H9 (cell line): ENCODE measurements around the gene DNHD1. TPM values are rescaled to one million over a fixed set of nuclear protein-coding genes. Genes with fewer than 3 reads are reported as not detected.

Experiments used
- DNase-seq: peaks from one replicate; pipeline ENCODE4 v3.0.0-alpha.2; 2017
- H2AFZ ChIP-seq: one replicate; pipeline ENCODE4 v1.6.1; 2013; ENCODE audit warnings: mild to moderate bottlenecking, low read length, control low read depth, moderate library complexity
- H2AK5ac ChIP-seq: 2 replicates; pipeline ENCODE4 v1.6.1; 2013; ENCODE audit warnings: low read length, control low read depth, mixed read lengths; ENCODE audit not compliant: insufficient read length
- H2BK120ac ChIP-seq: one replicate; pipeline ENCODE4 v1.6.1; 2013; ENCODE audit warnings: low read depth, mild to moderate bottlenecking, low read length, control low read depth, inconsistent platforms; ENCODE audit not compliant: poor library complexity, severe bottlenecking
- H2BK12ac ChIP-seq: 2 replicates; pipeline ENCODE4 v1.6.1; 2013; ENCODE audit warnings: low read length, control low read depth, mixed read lengths, low read depth; ENCODE audit not compliant: insufficient read length
- H2BK15ac ChIP-seq: 2 replicates; pipeline ENCODE4 v1.6.1; 2013; ENCODE audit warnings: low read depth, low read length, control low read depth
- H2BK20ac ChIP-seq: one replicate; pipeline ENCODE4 v1.6.1; 2013; ENCODE audit warnings: low read depth, mild to moderate bottlenecking, low read length, control low read depth, inconsistent platforms; ENCODE audit not compliant: poor library complexity, severe bottlenecking
- H2BK5ac ChIP-seq: 2 replicates; pipeline ENCODE4 v1.6.1; 2013; ENCODE audit warnings: low read length, control low read depth, mixed read lengths; ENCODE audit not compliant: insufficient read length
- H3K14ac ChIP-seq: 2 replicates; pipeline ENCODE4 v1.6.1; 2013; ENCODE audit warnings: low read length, control low read depth; ENCODE audit not compliant: insufficient read depth
- H3K18ac ChIP-seq: 2 replicates; pipeline ENCODE4 v1.6.1; 2013; ENCODE audit warnings: low read depth, mild to moderate bottlenecking, mixed read lengths, low read length, control low read depth; ENCODE audit not compliant: insufficient read length
- H3K23ac ChIP-seq: 2 replicates; pipeline ENCODE4 v1.6.1; 2013; ENCODE audit warnings: low read length, control low read depth, mixed read lengths, low read depth; ENCODE audit not compliant: insufficient read length
- H3K23me2 ChIP-seq: 2 replicates; pipeline ENCODE4 v1.6.1; 2013; ENCODE audit warnings: low read depth, mild to moderate bottlenecking, mixed read lengths, low read length, control low read depth; ENCODE audit not compliant: insufficient read length, poor library complexity, severe bottlenecking
- H3K27ac ChIP-seq: 2 replicates; pipeline ENCODE4 v1.5.1; 2013; ENCODE audit warnings: low read length, control low read depth, mixed read lengths, low read depth; ENCODE audit not compliant: insufficient read length
- H3K27me3 ChIP-seq: 2 replicates; pipeline ENCODE4 v1.6.1; 2013; ENCODE audit warnings: low read length, control low read depth, inconsistent platforms; ENCODE audit not compliant: insufficient read depth
- H3K4ac ChIP-seq: 2 replicates; pipeline ENCODE4 v1.6.1; 2013; ENCODE audit warnings: low read depth, mild to moderate bottlenecking, control low read depth, inconsistent platforms, low read length, moderate library complexity
- H3K4me1 ChIP-seq: 2 replicates; pipeline ENCODE4 v1.6.1; 2013; ENCODE audit warnings: low read length, control low read depth, inconsistent platforms; ENCODE audit not compliant: insufficient read depth
- H3K4me2 ChIP-seq: 2 replicates; pipeline ENCODE4 v1.6.1; 2013; ENCODE audit warnings: low read length, control low read depth, mixed read lengths; ENCODE audit not compliant: insufficient read length, insufficient read depth
- H3K56ac ChIP-seq: 2 replicates; pipeline ENCODE4 v1.6.1; 2013; ENCODE audit warnings: low read depth, mild to moderate bottlenecking, mixed read lengths, low read length, control low read depth; ENCODE audit not compliant: insufficient read length
- H3K79me1 ChIP-seq: 2 replicates; pipeline ENCODE4 v1.6.1; 2013; ENCODE audit warnings: low read depth, mild to moderate bottlenecking, moderate library complexity, low read length, control low read depth, inconsistent platforms; ENCODE audit not compliant: insufficient read depth, poor library complexity, severe bottlenecking
- H3K79me2 ChIP-seq: 2 replicates; pipeline ENCODE4 v1.6.1; 2013; ENCODE audit warnings: low read length, control low read depth, inconsistent platforms; ENCODE audit not compliant: insufficient read depth
- H3K9ac ChIP-seq: 2 replicates; pipeline ENCODE4 v1.6.1; 2013; ENCODE audit warnings: low read length, control low read depth, mixed read lengths; ENCODE audit not compliant: insufficient read length; ENCODE audit errors: extremely low read depth
- H3K9me3 ChIP-seq: one replicate; pipeline ENCODE4 v1.6.1; 2013; ENCODE audit warnings: low read depth, low read length, inconsistent platforms; ENCODE audit not compliant: control insufficient read depth
- H3T11ph ChIP-seq: one replicate; pipeline ENCODE4 v1.6.1; 2013; ENCODE audit warnings: mild to moderate bottlenecking, low read length, control low read depth, inconsistent platforms
- H4K20me1 ChIP-seq: one replicate; pipeline ENCODE4 v1.6.1; 2013; ENCODE audit not compliant: control insufficient read depth, insufficient read length, insufficient read depth
- H4K5ac ChIP-seq: 2 replicates; pipeline ENCODE4 v1.6.1; 2013; ENCODE audit warnings: low read depth, mild to moderate bottlenecking, mixed read lengths, low read length, control low read depth; ENCODE audit not compliant: insufficient read length
- H4K8ac ChIP-seq: replicated peaks from 2 replicates; pipeline ENCODE4 v1.6.1; 2013; ENCODE audit warnings: low read length, control low read depth, mixed read lengths, low read depth; ENCODE audit not compliant: insufficient read length
- H4K91ac ChIP-seq: 2 replicates; pipeline ENCODE4 v1.6.1; 2013; ENCODE audit warnings: low read depth, mild to moderate bottlenecking, moderate library complexity, mixed read lengths, low read length, control low read depth; ENCODE audit not compliant: insufficient read length
- H3K27ac Mint-ChIP-seq, 3 experiments: 2 replicates in 2 of 3; 3 replicates in 1 of 3; pipeline ENCODE4 v1.8.0; 2020 to 2021; ENCODE audit warnings: mixed read lengths in 3 of 3, mild to moderate bottlenecking in 1 of 3, moderate library complexity in 1 of 3
- H3K27me3 Mint-ChIP-seq: 2 replicates; pipeline ENCODE4 v1.8.0; 2021; ENCODE audit warnings: low read depth, mild to moderate bottlenecking, moderate library complexity, mixed read lengths
- H3K36me3 Mint-ChIP-seq, 3 experiments: 2 replicates in 2 of 3; 3 replicates in 1 of 3; pipeline ENCODE4 v1.8.0; 2020 to 2021; ENCODE audit warnings: low read depth in 3 of 3, mixed read lengths in 3 of 3; ENCODE audit not compliant: insufficient read depth in 1 of 3
- H3K4me1 Mint-ChIP-seq, 2 experiments: 2 replicates each; pipeline ENCODE4 v1.8.0; 2020; ENCODE audit warnings: mixed read lengths in 2 of 2
- H3K4me3 Mint-ChIP-seq, 2 experiments: 2 replicates in 1 of 2; 3 replicates in 1 of 2; pipeline ENCODE4 v1.8.0; 2020 to 2021; ENCODE audit warnings: mild to moderate bottlenecking in 2 of 2, mixed read lengths in 2 of 2, moderate library complexity in 1 of 2
- H3K9me3 Mint-ChIP-seq, 2 experiments: 2 replicates in 1 of 2; 3 replicates in 1 of 2; pipeline ENCODE4 v1.8.0; 2020; ENCODE audit warnings: mild to moderate bottlenecking in 2 of 2, mixed read lengths in 2 of 2, moderate library complexity in 1 of 2
- CTCF ChIP-seq: fragments of 200-600 bp; sonication (generic); conservative IDR thresholded peaks from 3 replicates; pipeline ENCODE4 v1.8.0; 2021; ENCODE audit warnings: antibody characterized with exemption, mild to moderate bottlenecking
- WGBS: extraction: QIAGEN DNeasy Blood & Tissue Kit; methylation state at CpG from one replicate; pipeline ENCODE4 v1.1.7; 2013; ENCODE audit warnings: missing lambda C conversion rate, low lambda C conversion rate, mixed read lengths; ENCODE audit not compliant: insufficient read length; ENCODE audit errors: extremely low coverage; 5-methylcytosine and 5-hydroxymethylcytosine counted together
- total RNA-seq: library from RNA; stranded (reverse); gene quantifications from 2 replicates; pipeline ENCODE4 v1.2.1, GENCODE V29; 2021

The DNHD1 gene
- total RNA-seq, 1 experiment from 2014 or later, result 3.5 TPM

DNA sequence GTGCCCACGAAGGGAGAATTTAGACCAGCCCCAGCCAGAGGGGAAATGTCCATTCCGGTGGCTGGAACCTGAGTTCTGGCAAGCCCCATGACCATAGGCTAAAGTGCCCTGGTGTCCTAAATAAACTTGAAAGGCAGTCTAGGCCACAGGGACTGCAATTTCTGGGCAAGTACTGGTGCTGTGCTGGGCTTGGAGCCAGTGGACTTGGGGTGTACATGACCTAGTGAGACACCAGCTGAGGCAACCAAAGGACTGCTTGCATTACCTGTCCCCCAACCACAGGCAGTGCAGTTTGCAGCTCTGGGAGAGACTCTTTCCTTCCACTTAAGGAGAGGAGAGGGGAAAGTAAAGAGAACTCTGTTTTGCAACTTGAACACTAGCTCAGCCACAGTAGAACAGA is 82.6 kb downstream of the DNHD1 start:
- Mint-ChIP-seq H3K4me3 (no peak overlapping the region), H3K27me3 (no peaks in the 10 kb centered on the region), H3K36me3 (peaks cover 2 to 7% (median 7%) of the 10 kb centered on the region in 3 experiments; a peak in 3 of 7 replicates), H3K9me3 (peaks cover 12 to 13% of the 10 kb centered on the region in 2 experiments; a peak in 4 of 5 replicates), H3K4me1 (no peaks in the 10 kb centered on the region), H3K27ac (no peak overlapping the region)
- no peak overlapping the region for H2BK120ac ChIP-seq
- no peaks in the 10 kb centered on the region for H3K9me3 ChIP-seq
- no peak for TF ChIP-seq CTCF
- H3K27me3 ChIP-seq, result no peaks in the 10 kb centered on the region
- H3K79me1 ChIP-seq, result no peaks in the 10 kb centered on the region
- no peaks in the 10 kb centered on the region for H4K20me1 ChIP-seq
- no peak overlapping the region for H4K8ac ChIP-seq
- WGBS, result no CpG with 5 or more reads among the region's 2 CpGs
- DNase-seq, result no peak
- no peak overlapping the region for H2BK5ac ChIP-seq
- no peak overlapping the region for H3K27ac ChIP-seq
- no peak overlapping the region for H2BK15ac ChIP-seq
- H3K79me2 ChIP-seq, result no peaks in the 10 kb centered on the region
- H3K56ac ChIP-seq, result no peak overlapping the region
- H3K18ac ChIP-seq, result no peak overlapping the region
- no peak overlapping the region for H2BK20ac ChIP-seq
- H4K5ac ChIP-seq, result no peak overlapping the region
- H2AFZ ChIP-seq, result no peak overlapping the region
- H3K4me2 ChIP-seq, result no peak overlapping the region
- no peaks in the 10 kb centered on the region for H3K23me2 ChIP-seq
- no peak overlapping the region for H3K4ac ChIP-seq
- no peak overlapping the region for H3T11ph ChIP-seq
- H3K23ac ChIP-seq, result no peak overlapping the region
- H2BK12ac ChIP-seq, result no peak overlapping the region
- no peak overlapping the region for H3K14ac ChIP-seq
- no peak overlapping the region for H3K9ac ChIP-seq
- no peaks in the 10 kb centered on the region for H3K4me1 ChIP-seq
- H4K91ac ChIP-seq, result no peak overlapping the region
- no peak overlapping the region for H2AK5ac ChIP-seq
